ENCODE data around the gene ART4. TPM values are rescaled to one million over a fixed set of nuclear protein-coding genes. Genes with fewer than 3 reads are reported as not detected.

Gene ART4
- total RNA-seq, 1 experiment from 2014 or later = 0.57 TPM

DNA sequence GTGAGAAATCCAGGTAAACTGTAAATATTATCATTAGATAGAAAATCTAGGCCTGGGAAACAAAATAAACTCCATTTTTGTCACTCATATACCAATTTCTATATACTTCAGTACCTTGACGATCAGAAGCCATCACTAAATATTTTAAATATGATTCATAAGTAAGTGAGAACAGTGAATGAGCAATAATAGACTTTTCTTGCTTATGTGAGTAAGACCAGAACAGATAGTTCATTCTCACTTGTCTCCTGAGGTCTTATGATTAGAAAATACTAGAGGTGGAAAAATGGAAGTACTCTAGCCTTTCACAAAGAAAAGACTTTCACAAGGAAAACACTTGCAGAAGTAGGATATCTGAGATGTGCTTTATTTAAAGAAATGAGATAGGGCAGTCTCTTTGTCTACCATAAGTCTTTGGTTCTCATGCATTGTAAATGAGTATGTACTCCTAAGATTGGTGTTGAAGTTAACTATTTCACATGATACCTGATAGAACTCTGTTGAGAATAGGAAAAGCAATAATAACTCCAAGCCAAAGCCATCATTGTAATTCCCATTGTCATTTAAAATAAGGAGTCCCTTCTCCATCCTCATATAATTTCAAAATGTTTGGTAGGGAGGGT lies 19.2 kb downstream of the ART4 start:
- DNase-seq = no peak
- H3K27me3 Mint-ChIP-seq (ENCODE audit: insufficient read depth, unreplicated experiment) = peaks cover 3% of the 10 kb centered on the region
- no peaks in the 10 kb centered on the region for H3K9me3 ChIP-seq
- H3K27me3 ChIP-seq (replicated peaks; ENCODE audit: control insufficient read depth, insufficient read depth, low read length) = no peaks in the 10 kb centered on the region
- POLR2A ChIA-PET = no interaction called here
- H3K4me1 ChIP-seq = no peaks in the 10 kb centered on the region
- no peaks in the 10 kb centered on the region for H3K4me1 Mint-ChIP-seq (ENCODE audit: low read depth, unreplicated experiment)
- no peaks in the 10 kb centered on the region for H3K36me3 ChIP-seq (ENCODE audit: control insufficient read depth, insufficient read depth, low read length)
- TF ChIP-seq, protein P1, sequence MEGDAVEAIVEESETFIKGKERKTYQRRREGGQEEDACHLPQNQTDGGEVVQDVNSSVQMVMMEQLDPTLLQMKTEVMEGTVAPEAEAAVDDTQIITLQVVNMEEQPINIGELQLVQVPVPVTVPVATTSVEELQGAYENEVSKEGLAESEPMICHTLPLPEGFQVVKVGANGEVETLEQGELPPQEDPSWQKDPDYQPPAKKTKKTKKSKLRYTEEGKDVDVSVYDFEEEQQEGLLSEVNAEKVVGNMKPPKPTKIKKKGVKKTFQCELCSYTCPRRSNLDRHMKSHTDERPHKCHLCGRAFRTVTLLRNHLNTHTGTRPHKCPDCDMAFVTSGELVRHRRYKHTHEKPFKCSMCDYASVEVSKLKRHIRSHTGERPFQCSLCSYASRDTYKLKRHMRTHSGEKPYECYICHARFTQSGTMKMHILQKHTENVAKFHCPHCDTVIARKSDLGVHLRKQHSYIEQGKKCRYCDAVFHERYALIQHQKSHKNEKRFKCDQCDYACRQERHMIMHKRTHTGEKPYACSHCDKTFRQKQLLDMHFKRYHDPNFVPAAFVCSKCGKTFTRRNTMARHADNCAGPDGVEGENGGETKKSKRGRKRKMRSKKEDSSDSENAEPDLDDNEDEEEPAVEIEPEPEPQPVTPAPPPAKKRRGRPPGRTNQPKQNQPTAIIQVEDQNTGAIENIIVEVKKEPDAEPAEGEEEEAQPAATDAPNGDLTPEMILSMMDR (IDR thresholded peaks at IDR 0.05; ENCODE audit: insufficient read depth in 1 of 2, low read depth in 1 of 2, low read length in 1 of 2, severe bottlenecking in 1 of 2, unreplicated experiment in 1 of 2) = no peak
- no peak overlapping the region for H3K4me3 Mint-ChIP-seq (ENCODE audit: unreplicated experiment)
- H3K27ac Mint-ChIP-seq (ENCODE audit: unreplicated experiment) = no peak overlapping the region
- no peaks in the 10 kb centered on the region for H3K9me3 Mint-ChIP-seq (ENCODE audit: unreplicated experiment)
- no TSS peak for BruUV-seq (replicated peaks)
- intact Hi-C loops (cut with micrococcal nuclease; ENCODE audit: unreplicated experiment) = no loop called here
- H3K36me3 Mint-ChIP-seq (ENCODE audit: insufficient read depth, unreplicated experiment) = no peaks in the 10 kb centered on the region
- H3K4me3 ChIP-seq (ENCODE audit: low read depth, low read length) = no peak overlapping the region
- CTCF ChIA-PET = no interaction called here

- no peaks in the 10 kb centered on the region for H3K9me3 Mint-ChIP-seq (ENCODE audit: unreplicated experiment)
- no peaks in the 10 kb centered on the region for H3K4me1 Mint-ChIP-seq (ENCODE audit: low read depth, unreplicated experiment)
- Histone ChIP-seq H3K4me1 (no peaks in the 10 kb centered on the region), H3K36me3 (ENCODE audit: control insufficient read depth, insufficient read depth, low read length) (no peaks in the 10 kb centered on the region), H3K27me3 (replicated peaks; ENCODE audit: control insufficient read depth, insufficient read depth, low read length) (no peaks in the 10 kb centered on the region), H3K9me3 (no peaks in the 10 kb centered on the region), H3K4me3 (ENCODE audit: low read depth, low read length) (no peak within 1 kb of the TSS)
- H3K27me3 Mint-ChIP-seq (ENCODE audit: insufficient read depth, unreplicated experiment) = peaks cover 10% of the 10 kb centered on the region
- ChIA-PET CTCF (interaction anchor here (0.9 kb wide), 1 partner anchor 182 kb away, joined by 4 read pairs; no protein-coding TSS in a partner anchor), POLR2A (no interaction called here)
- no peak within 1 kb of the TSS for H3K4me3 Mint-ChIP-seq (ENCODE audit: unreplicated experiment)
- H3K27ac Mint-ChIP-seq (ENCODE audit: unreplicated experiment) = no peak within 1 kb of the TSS
- no TSS peak for BruUV-seq (replicated peaks)
- TF ChIP-seq, protein P1 (IDR thresholded peaks at IDR 0.05; ENCODE audit: insufficient read depth in 1 of 2, low read depth in 1 of 2, low read length in 1 of 2, severe bottlenecking in 1 of 2, unreplicated experiment in 1 of 2) = no peak
- DNase-seq = no peak
- intact Hi-C loops (cut with micrococcal nuclease; ENCODE audit: unreplicated experiment) = no loop called here
- no peaks in the 10 kb centered on the region for H3K36me3 Mint-ChIP-seq (ENCODE audit: insufficient read depth, unreplicated experiment)
Measured at GRCh38 chr12:14814014-14814413, 29.3 kb downstream of the ART4 start, which contains the start of gene SMCO3. SMCO3 (minus strand) TSS chr12:14814182; CDS start chr12:14806680, 7,502 bp downstream.

GRCh38 chr12:14811486-14811885 lies 31.8 kb downstream of the ART4 start:
- no peak overlapping the region for H3K4me3 ChIP-seq (ENCODE audit: low read depth, low read length)
- H3K9me3 Mint-ChIP-seq (ENCODE audit: unreplicated experiment) = no peaks in the 10 kb centered on the region
- H3K27me3 Mint-ChIP-seq (ENCODE audit: insufficient read depth, unreplicated experiment) = peaks cover 7% of the 10 kb centered on the region
- H3K9me3 ChIP-seq = no peaks in the 10 kb centered on the region
- no peak for DNase-seq
- H3K36me3 ChIP-seq (ENCODE audit: control insufficient read depth, insufficient read depth, low read length) = no peaks in the 10 kb centered on the region
- ChIA-PET CTCF (interaction anchor here (0.8 to 2.4 kb wide), 4 partner anchors 17 to 185 kb away, joined by 3 to 38 read pairs (median 6); no protein-coding TSS in a partner anchor), POLR2A (no interaction called here)
- H3K27me3 ChIP-seq (replicated peaks; ENCODE audit: control insufficient read depth, insufficient read depth, low read length) = no peaks in the 10 kb centered on the region
- intact Hi-C loops (cut with micrococcal nuclease; ENCODE audit: unreplicated experiment) = loop anchor here (1.0 to 2.0 kb wide), 6 partner anchors 34 to 458 kb away; no protein-coding TSS in a partner anchor
- TF ChIP-seq, protein P1 (IDR thresholded peaks at IDR 0.05; ENCODE audit: insufficient read depth in 1 of 2, low read depth in 1 of 2, low read length in 1 of 2, severe bottlenecking in 1 of 2, unreplicated experiment in 1 of 2) = no peak
- BruUV-seq (replicated peaks) = no TSS peak
- H3K4me3 Mint-ChIP-seq (ENCODE audit: unreplicated experiment) = no peak overlapping the region
- no peak overlapping the region for H3K27ac Mint-ChIP-seq (ENCODE audit: unreplicated experiment)
- H3K4me1 ChIP-seq = no peaks in the 10 kb centered on the region
- no peaks in the 10 kb centered on the region for H3K36me3 Mint-ChIP-seq (ENCODE audit: insufficient read depth, unreplicated experiment)
- no peaks in the 10 kb centered on the region for H3K4me1 Mint-ChIP-seq (ENCODE audit: low read depth, unreplicated experiment)

Measured in Caco-2 (cell line).